Measurements from ENCODE around the gene SEPSECS.

Gene SEPSECS

DNA sequence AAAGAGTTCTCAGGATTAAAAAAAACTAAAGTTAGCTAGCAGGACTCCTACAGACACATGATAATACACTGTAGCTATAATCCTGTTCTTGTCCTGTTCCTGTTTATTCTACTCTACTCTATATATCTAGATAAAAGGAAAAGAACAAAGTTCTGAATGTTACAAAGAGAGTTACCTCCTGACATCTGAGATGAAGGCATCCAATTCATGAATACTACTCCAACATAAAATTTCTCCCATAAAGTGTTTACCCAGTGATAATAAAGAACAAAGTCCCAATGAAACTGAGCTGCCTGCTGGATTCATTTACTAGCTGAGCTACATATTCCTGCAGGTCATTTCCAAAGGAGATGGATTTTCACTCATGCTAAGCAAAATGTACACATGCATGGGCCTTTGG is 27.1 kb downstream of the SEPSECS start:
- TF ChIP-seq, protein P1, sequence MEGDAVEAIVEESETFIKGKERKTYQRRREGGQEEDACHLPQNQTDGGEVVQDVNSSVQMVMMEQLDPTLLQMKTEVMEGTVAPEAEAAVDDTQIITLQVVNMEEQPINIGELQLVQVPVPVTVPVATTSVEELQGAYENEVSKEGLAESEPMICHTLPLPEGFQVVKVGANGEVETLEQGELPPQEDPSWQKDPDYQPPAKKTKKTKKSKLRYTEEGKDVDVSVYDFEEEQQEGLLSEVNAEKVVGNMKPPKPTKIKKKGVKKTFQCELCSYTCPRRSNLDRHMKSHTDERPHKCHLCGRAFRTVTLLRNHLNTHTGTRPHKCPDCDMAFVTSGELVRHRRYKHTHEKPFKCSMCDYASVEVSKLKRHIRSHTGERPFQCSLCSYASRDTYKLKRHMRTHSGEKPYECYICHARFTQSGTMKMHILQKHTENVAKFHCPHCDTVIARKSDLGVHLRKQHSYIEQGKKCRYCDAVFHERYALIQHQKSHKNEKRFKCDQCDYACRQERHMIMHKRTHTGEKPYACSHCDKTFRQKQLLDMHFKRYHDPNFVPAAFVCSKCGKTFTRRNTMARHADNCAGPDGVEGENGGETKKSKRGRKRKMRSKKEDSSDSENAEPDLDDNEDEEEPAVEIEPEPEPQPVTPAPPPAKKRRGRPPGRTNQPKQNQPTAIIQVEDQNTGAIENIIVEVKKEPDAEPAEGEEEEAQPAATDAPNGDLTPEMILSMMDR (IDR thresholded peaks at IDR 0.05; ENCODE audit: insufficient read depth, missing control alignments) = no peak
- no peak for DNase-seq (ENCODE audit: insufficient read length, low spot score)
- no peak for FAIRE-seq

DNA sequence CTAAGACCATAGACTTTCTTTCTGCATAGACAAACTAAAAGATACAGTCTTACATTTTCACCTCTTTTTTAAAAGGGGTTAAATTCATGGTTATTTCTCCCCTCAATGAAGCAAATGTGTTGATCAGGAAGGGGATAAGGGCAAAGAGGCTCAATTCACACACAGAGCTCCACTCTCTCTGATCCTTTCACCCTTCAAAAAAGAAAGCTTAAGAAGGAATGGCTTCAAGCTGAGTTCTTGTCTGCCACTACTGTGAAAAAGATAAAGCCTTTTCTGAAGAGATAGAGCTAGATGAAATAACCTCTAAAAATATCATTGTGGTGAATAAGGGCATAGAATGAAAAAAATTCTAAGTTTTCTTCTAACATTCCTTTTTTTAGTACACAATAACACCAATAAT is 28.3 kb downstream of the SEPSECS start:
- no peak for FAIRE-seq
- TF ChIP-seq, protein P1 (IDR thresholded peaks at IDR 0.05; ENCODE audit: insufficient read depth, missing control alignments) = no peak
- DNase-seq (ENCODE audit: insufficient read length, low spot score) = no peak

DNA sequence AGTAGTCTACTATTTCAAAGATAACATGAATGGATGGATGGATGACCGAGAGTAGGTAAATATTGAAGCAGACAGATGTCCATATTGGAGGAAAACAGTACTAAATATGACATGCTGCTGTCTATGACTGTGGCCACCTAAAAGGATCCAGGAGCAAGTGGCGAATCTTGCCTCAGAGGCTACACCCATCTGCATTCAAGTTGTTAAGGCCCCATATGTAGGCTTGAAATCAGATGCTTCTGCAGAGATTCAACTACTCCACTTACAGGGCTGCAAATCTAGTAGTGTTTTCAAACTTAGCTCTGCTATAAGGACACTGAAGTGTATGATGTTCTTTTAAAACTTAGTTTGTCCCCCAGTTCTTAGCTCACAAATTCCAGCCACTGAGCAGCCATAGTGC is 28.9 kb downstream of the SEPSECS start:
- DNase-seq (ENCODE audit: insufficient read length, low spot score) (no peak), FAIRE-seq (no peak)
- TF ChIP-seq, protein P1 (IDR thresholded peaks at IDR 0.05; ENCODE audit: insufficient read depth, missing control alignments) = no peak

DNA sequence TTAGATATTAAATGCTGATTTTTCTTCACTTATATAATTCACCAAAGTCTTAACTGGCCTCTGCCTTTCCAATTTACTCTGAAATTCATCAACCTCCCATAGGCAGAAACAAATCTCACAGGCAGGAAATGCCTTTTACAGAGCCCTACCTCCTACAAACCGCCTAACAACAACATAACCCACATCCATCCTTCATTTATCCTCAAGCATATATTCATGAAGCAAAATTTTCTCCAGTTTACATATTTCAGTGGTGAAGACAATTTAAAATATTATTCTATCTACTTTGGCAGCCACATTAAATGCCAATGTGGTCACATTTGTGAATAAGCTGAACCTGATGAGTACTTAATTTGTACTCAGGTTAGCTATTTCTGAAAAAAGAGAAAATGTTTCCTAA is 30.3 kb downstream of the SEPSECS start:
- no peak for FAIRE-seq
- no peak for DNase-seq (ENCODE audit: insufficient read length, low spot score)
- TF ChIP-seq, protein P1 (IDR thresholded peaks at IDR 0.05; ENCODE audit: insufficient read depth, missing control alignments) = no peak

DNA sequence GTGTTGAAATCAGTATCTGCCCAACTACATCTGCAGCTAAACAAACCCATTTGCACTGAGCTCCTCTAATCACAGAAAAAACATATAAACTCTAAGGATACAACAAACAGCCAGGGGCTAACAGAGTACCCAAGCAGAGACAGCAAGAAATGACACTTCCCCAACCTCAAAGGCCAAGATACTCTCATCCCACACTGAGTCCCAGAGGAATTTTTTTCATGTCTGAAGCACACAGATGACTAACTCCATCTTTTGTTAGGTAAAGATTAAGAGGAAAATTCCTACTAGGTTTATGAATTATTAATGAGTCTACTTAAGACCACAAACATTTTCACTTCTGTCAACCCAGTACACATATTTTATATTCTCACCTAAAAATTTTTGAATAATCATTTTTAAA is 31.6 kb downstream of the SEPSECS start:
- TF ChIP-seq, protein P1 (IDR thresholded peaks at IDR 0.05; ENCODE audit: insufficient read depth, missing control alignments) = no peak
- FAIRE-seq (no peak), DNase-seq (ENCODE audit: insufficient read length, low spot score) (no peak)

DNA sequence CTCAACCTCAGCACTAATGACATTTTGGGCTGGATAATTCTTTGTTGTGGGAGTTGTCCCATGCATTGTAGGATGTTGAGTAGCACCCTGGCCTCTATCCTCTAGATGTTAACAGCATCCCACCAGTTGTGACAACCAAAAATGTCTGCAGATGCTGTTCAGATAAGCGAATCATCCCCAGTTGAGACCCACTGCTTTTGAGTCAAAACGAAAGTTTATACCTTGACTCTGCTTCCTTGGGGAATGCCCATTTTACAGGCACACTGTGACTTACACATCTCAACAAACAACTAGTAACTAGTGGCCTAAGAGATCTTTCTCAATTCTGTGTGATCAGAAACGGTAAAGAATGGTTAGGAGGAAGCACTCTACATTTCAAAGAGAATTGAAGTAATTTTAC is 37.0 kb downstream of the SEPSECS start:
- TF ChIP-seq, protein P1 (IDR thresholded peaks at IDR 0.05; ENCODE audit: insufficient read depth, missing control alignments) = no peak
- FAIRE-seq = no peak
- no peak for DNase-seq (ENCODE audit: insufficient read length, low spot score)

DNA sequence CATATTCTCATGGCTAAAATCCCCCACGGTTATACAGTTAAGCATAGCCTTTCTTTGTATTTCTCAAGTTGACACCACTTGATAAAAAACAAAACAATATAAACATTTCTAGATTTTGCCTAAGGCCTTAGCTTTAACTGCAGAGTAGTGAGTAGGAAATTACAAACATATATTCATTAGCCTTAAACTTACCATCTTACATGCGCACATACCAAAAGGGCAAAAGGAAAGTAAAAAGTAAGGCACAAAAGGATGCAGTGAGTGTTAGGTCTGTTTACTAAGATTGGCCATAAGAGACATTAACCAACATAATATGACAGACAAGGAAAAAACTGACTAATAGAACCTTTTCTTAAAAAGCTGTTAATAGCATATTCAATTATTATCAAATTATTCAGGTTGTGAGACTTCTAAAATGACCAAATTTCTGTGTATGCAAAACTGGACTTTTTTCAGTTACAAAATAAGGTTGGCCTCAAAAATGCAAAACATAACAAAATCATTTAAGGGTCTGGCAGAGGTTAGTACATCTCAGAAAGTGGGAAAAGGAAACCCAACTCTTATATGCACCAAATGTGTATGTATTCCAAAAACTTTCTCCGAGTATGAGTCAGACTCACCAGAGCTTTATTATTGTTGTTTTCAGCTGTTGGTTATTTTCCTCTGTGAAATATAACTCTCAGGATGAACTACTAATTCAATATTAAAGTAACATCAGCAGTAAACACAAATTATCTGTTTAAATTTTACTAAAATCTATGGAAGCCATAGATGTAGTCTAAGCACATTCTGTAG is 39.9 kb downstream of the SEPSECS start:
- TF ChIP-seq, protein P1 (IDR thresholded peaks at IDR 0.05; ENCODE audit: insufficient read depth, missing control alignments) = no peak
- FAIRE-seq (no peak), DNase-seq (ENCODE audit: insufficient read length, low spot score) (no peak)

All from D721Med (cell line).